ENCODE data around the gene ST13. TPM values are rescaled to one million over a fixed set of nuclear protein-coding genes. Genes with fewer than 3 reads are reported as not detected.

Gene ST13
- total and polyA plus RNA-seq, 8 donors = 30.4 to 142 (median 95.7) TPM

DNA sequence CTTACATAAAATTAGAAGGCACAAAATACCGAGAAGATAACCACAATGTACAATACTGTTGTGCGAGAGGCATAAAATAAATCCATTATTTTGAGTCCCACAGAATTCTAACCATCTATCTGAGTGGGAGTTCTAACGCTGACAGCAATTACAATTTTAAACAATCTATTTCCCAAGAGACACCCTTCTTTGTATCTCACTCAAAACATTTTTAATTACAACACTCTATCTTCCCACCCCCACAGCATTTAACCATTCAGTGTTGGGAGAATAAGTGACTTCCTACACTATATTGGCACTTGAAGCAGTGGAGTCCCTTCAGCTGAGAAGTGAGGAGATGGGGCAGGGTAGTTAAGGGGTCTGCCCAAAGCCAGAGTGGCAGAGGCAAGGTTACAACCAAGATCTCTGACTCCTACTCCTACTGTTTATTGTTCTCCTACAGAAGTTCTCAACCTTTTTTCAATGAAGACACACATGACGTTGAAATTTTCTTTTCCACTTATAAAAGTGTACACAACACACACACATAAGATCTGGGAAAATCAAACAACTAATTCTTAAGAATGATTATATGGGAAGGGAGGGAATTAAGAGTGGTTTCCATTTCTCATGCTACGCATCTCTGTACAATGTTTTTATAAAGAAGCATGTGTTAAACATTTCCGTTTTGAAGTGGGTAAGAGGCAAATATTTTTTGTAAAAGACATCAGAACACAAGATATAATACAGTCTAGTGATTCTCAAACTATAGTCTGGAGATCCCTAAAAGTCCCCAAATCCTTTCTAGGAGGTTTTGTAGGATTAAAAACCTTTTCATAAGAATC is 48.2 kb downstream of the ST13 start:
- Histone ChIP-seq H3K27me3 (no peaks in the 10 kb centered on the region), H3K4me3 (no peak overlapping the region), H3K36me3 (no peaks in the 10 kb centered on the region), H3K27ac (no peak overlapping the region), H3K9me3 (no peaks in the 10 kb centered on the region), H3K4me1 (no peaks in the 10 kb centered on the region)
- FAIRE-seq = no peak
- intact Hi-C loops (cut with DNase I) = no loop called here
- WGBS, 2 donors = 72 to 77% methylated on average over 6 of the region's 6 CpGs
- TF ChIP-seq, protein P1, sequence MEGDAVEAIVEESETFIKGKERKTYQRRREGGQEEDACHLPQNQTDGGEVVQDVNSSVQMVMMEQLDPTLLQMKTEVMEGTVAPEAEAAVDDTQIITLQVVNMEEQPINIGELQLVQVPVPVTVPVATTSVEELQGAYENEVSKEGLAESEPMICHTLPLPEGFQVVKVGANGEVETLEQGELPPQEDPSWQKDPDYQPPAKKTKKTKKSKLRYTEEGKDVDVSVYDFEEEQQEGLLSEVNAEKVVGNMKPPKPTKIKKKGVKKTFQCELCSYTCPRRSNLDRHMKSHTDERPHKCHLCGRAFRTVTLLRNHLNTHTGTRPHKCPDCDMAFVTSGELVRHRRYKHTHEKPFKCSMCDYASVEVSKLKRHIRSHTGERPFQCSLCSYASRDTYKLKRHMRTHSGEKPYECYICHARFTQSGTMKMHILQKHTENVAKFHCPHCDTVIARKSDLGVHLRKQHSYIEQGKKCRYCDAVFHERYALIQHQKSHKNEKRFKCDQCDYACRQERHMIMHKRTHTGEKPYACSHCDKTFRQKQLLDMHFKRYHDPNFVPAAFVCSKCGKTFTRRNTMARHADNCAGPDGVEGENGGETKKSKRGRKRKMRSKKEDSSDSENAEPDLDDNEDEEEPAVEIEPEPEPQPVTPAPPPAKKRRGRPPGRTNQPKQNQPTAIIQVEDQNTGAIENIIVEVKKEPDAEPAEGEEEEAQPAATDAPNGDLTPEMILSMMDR (IDR thresholded peaks at IDR 0.05) = no peak
- DNase-seq = no peak
- ATAC-seq = no peak

DNA sequence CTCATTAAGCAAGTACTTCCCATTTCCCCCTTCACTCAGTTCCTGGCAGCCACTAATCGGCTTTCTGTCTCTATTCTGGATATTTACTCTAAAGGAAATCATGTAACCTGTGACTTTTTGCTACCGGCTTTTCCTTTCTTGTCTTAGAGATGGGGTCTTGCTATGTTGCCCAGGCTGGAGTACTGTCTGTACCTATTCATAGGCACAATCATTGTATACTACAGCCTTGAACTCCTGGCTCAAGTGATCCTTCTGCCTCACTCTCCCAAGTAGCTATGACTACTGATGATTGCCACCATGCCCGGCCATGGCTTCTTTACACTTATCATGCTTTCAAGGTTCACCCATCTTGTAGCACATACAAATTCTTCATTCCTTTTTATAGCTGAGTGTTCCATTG is 49.7 kb downstream of the ST13 start:
- Histone ChIP-seq H3K4me3 (no peak overlapping the region), H3K36me3 (no peaks in the 10 kb centered on the region), H3K27ac (no peak overlapping the region), H3K4me1 (no peaks in the 10 kb centered on the region), H3K9me3 (no peaks in the 10 kb centered on the region), H3K27me3 (no peaks in the 10 kb centered on the region)
- FAIRE-seq = no peak
- TF ChIP-seq, protein P1 (IDR thresholded peaks at IDR 0.05) = no peak
- no peak for DNase-seq
- ATAC-seq = no peak
- 83 to 89% methylated on average over 3 of the region's 3 CpGs for WGBS, 2 donors
- intact Hi-C loops (cut with DNase I) = no loop called here

DNA sequence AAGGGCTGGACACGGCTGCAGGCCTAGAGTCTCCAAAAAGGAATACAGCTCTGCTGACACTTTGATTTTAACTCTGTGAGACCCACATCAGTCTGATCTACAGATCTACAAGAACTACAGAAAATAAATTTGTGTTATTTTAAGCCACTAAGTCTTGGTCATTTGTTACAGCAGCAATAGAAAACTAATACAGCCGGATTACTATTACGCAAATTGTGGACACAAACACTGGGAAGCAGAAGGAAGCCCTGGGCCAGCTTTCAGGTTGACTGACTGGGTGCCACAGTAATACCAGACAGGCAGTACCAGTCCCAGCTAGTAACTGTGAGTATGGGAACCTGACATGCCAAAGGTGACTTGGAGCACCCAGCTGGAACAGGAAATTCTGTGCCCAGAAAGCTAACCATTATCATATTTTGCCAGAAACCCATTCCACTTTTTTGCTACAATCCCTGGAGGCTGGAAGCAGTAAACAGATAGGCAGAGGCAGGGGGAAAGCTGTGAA is 50.7 kb downstream of the ST13 start:
- ATAC-seq = no peak
- no peak overlapping the region for H3K4me3 ChIP-seq
- TF ChIP-seq, protein P1 (IDR thresholded peaks at IDR 0.05) = no peak
- FAIRE-seq = no peak
- 96% methylated on average over 3 of the region's 3 CpGs for WGBS, 2 donors
- H3K4me1 ChIP-seq = no peaks in the 10 kb centered on the region
- DNase-seq = no peak
- H3K9me3 ChIP-seq = no peaks in the 10 kb centered on the region
- H3K27me3 ChIP-seq = no peaks in the 10 kb centered on the region
- no peaks in the 10 kb centered on the region for H3K36me3 ChIP-seq
- intact Hi-C loops (cut with DNase I) = no loop called here
- no peak overlapping the region for H3K27ac ChIP-seq

DNA sequence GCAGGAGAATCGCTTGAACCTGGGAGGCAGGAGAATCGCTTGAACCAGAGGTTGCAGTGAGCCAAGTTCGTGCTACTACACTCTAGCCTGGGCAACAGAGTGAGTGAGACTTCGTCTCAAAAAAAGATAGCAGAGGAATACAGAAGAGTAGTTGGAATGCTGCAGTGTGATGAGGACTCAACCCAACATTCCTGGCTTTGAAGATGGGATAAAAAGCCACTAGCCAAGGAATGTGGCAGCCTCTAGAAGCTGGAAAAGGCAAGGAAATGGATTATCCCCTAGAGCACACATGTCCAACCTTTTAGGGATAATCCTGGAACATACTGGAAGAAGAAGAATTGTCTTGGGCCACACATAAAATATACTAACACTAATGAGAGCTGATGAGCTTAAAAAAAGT is 51.2 kb downstream of the ST13 start:
- Histone ChIP-seq H3K36me3 (no peaks in the 10 kb centered on the region), H3K27me3 (no peaks in the 10 kb centered on the region), H3K27ac (no peak overlapping the region), H3K4me1 (no peaks in the 10 kb centered on the region), H3K4me3 (no peak overlapping the region), H3K9me3 (no peaks in the 10 kb centered on the region)
- ATAC-seq (no peak), DNase-seq (no peak), FAIRE-seq (no peak)
- TF ChIP-seq, protein P1 (IDR thresholded peaks at IDR 0.05) = no peak
- intact Hi-C loops (cut with DNase I) = no loop called here
- WGBS, 2 donors = 92 to 96% methylated on average over 4 of the region's 4 CpGs

DNA sequence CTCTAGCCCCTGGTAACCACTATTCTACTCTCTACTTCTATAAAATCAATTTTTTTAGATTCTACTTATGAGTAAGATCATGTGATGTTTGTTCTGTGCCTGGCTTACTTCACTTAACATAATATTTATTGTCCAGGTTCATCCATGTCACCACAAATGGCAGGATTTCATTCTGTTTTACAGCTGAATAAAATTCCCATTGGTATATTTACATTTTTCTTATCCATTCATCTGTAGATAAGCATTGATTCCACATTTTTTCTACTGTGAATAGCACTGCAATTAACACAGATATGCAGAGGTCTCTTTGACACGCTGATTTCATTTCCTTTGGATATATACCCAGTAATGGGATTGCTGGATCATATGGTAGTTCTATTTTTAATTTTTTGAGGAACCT is 53.1 kb downstream of the ST13 start:
- ATAC-seq (no peak), DNase-seq (no peak), FAIRE-seq (no peak)
- no peaks in the 10 kb centered on the region for H3K27me3 ChIP-seq
- no peak overlapping the region for H3K4me3 ChIP-seq
- intact Hi-C loops (cut with DNase I) = no loop called here
- TF ChIP-seq, protein P1 (IDR thresholded peaks at IDR 0.05) = no peak
- H3K9me3 ChIP-seq = no peaks in the 10 kb centered on the region
- 57 to 74% methylated on average over 1 of the region's 1 CpG for whole genome bisulfite sequencing, 2 donors
- H3K27ac ChIP-seq = no peak overlapping the region
- no peaks in the 10 kb centered on the region for H3K36me3 ChIP-seq
- H3K4me1 ChIP-seq = no peaks in the 10 kb centered on the region

Data from pancreas (tissue), 10 donors.